Endometrial microvascular endothelial cells (primary cell): ENCODE data around the gene PDE6C. TPM values are rescaled to one million over a fixed set of nuclear protein-coding genes. Genes with fewer than 3 reads are reported as not detected.

Experiments used
- total RNA-seq: library from RNA; depleted of rRNA; stranded (reverse); fragments of >200 nt; gene quantifications from one replicate; pipeline ENCODE4 v1.2.3, GENCODE V29; 2015; ENCODE audit errors: inconsistent ontology term

The PDE6C gene
- total RNA-seq, 1 donor from 2014 or later = not detected

Other genes with a start within 250 kb of the PDE6C start
- gene MYOF, start 130.2 kb upstream of the PDE6C start, total RNA-seq = 250 TPM
- 72.3 TPM for gene CEP55, start 115.9 kb upstream of the PDE6C start, total RNA-seq
- gene FFAR4, start 45.9 kb upstream of the PDE6C start, total RNA-seq = not detected
- gene RBP4, start 11.3 kb upstream of the PDE6C start, total RNA-seq = not detected
- gene FRA10AC1, start 90.1 kb downstream of the PDE6C start, total RNA-seq = 2.6 TPM
- not detected for gene LGI1, start 145.4 kb downstream of the PDE6C start, total RNA-seq